SU-DHL-6 (cell line): ENCODE results near the gene ENO2.

ENCODE experiments used
- H2AFZ ChIP-seq: fragments of 200-600 bp; sonication (generic); 2 replicates; pipeline ENCODE4 v1.6.1; 2014; ENCODE audit warnings: low read depth, mild to moderate bottlenecking, moderate library complexity, mixed read lengths, antibody characterized with exemption, low read length; ENCODE audit not compliant: severe bottlenecking
- H3F3A ChIP-seq: fragments of 200-600 bp; shearing (Covaris generic); 2 replicates; pipeline ENCODE4 v1.6.0; 2016; ENCODE audit warnings: antibody characterized with exemption, mild to moderate bottlenecking; ENCODE audit not compliant: insufficient read depth
- H3K27ac ChIP-seq: fragments of 200-600 bp; sonication (generic); 2 replicates; pipeline ENCODE4 v1.5.1; 2016; ENCODE audit warnings: low read depth, mild to moderate bottlenecking, low read length, moderate library complexity, mixed read lengths
- H3K27me3 ChIP-seq: fragments of 200-600 bp; sonication (generic), shearing (Covaris generic); 2 replicates; pipeline ENCODE4 v1.6.0; 2014; ENCODE audit warnings: mild to moderate bottlenecking, low read length
- H3K36me3 ChIP-seq: fragments of 200-600 bp; sonication (generic); 2 replicates; pipeline ENCODE4 v1.6.1; 2014; ENCODE audit warnings: mild to moderate bottlenecking, low read length, mixed read lengths
- H3K4me2 ChIP-seq: fragments of 300-600, 200-600 bp; shearing (Covaris generic), sonication (generic); 2 replicates; pipeline ENCODE4 v1.6.0; 2014; ENCODE audit warnings: low read length, low read depth, mild to moderate bottlenecking; ENCODE audit not compliant: poor library complexity, severe bottlenecking
- H3K4me3 ChIP-seq: fragments of 200-600 bp; sonication (generic); 2 replicates; pipeline ENCODE4 v1.5.1; 2014; ENCODE audit warnings: antibody characterized with exemption, low read length, mild to moderate bottlenecking, mixed read lengths; ENCODE audit not compliant: insufficient read depth, poor library complexity, severe bottlenecking
- H3K79me2 ChIP-seq: fragments of 200-600 bp; sonication (generic); 2 replicates; pipeline ENCODE4 v1.6.1; 2014; ENCODE audit warnings: mild to moderate bottlenecking, low read length, moderate library complexity; ENCODE audit not compliant: insufficient read depth
- H3K9ac ChIP-seq: fragments of 200-600 bp; sonication (generic); 2 replicates; pipeline ENCODE4 v1.7.0; 2014; ENCODE audit warnings: mild to moderate bottlenecking, low read length
- H3K9me2 ChIP-seq: fragments of 200-600 bp; sonication (generic); replicated peaks from 2 replicates; pipeline ENCODE4 v1.6.1; 2014; ENCODE audit warnings: low read length; ENCODE audit not compliant: insufficient read depth
- H3K9me3 ChIP-seq: fragments of 200-600 bp; sonication (generic); 2 replicates; pipeline ENCODE4 v1.6.1; 2014; ENCODE audit warnings: low read length, mixed read lengths; ENCODE audit not compliant: insufficient read depth
- H4K20me1 ChIP-seq: fragments of 200-600 bp; sonication (generic); 2 replicates; pipeline ENCODE4 v1.6.1; 2014; ENCODE audit warnings: low read depth, mild to moderate bottlenecking, antibody characterized with exemption, low read length, moderate library complexity, mixed read lengths
- EZH2phosphoT487 ChIP-seq: fragments of 200-600 bp; sonication (generic), shearing (Covaris generic); conservative IDR thresholded peaks from 2 replicates; pipeline ENCODE4 v1.6.1; 2018; ENCODE audit warnings: mild to moderate bottlenecking, antibody characterized with exemption, low read length, moderate library complexity, mixed read lengths
- TF ChIP-seq, protein P1 (sequence below): fragments of 200-600 bp; sonication (generic); IDR thresholded peaks from one replicate; pipeline ENCODE4 v1.5.1; 2017; ENCODE audit warnings: antibody characterized with exemption, mild to moderate bottlenecking, low read length, moderate library complexity; ENCODE audit not compliant: insufficient read depth, poor library complexity, severe bottlenecking

ENO2 gene

DNA sequence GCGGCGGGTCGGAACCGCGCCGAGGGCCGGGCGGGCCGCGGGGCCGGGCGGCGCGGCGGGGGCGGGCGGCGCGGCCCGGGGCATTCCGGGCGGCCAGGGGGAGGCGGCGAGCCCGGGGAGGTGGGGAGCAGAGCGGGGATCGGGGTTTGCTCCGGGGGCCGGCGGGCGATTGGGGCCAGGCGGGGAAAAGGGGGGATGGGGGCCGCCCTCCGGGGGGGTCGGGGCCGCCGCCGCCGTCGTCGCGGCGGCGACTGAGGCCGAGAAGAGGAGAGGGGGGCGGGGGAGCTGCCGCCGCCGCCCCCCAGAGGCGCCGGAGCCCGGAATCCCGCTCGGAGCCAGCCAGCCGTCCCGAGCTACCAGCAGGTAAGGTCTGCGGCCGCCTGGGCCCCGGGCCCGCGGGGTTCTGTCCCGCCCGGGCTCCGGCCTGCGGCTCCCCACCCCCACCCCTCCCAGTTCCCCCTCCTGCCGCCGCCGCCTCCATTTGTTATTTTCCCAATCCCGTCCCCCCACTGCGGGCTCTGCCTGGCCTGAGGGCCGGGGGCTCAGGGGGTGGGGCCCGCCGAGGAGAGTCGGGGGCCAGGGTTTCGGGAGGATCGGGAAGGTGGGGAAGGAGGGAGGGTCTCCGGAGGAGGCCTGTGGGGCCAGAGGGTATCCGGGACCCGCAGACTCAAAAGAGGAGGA, 13.8 kb downstream of the ENO2 start:
- no peaks in the 10 kb centered on the region for H3K36me3 ChIP-seq
- H3K27me3 ChIP-seq: 0 out of 2 replicates have a peak, but pooled peaks cover 5% of the 10 kb centered on the region
- no peaks in the 10 kb centered on the region for H3K79me2 ChIP-seq
- H3K9ac ChIP-seq: no peak overlapping the region
- H3K4me3 ChIP-seq: no peak overlapping the region
- H3K9me3 ChIP-seq: no peaks in the 10 kb centered on the region
- H3K27ac ChIP-seq: no peak overlapping the region
- H2AFZ ChIP-seq: no peak overlapping the region
- H4K20me1 ChIP-seq: no peaks in the 10 kb centered on the region
- no peaks in the 10 kb centered on the region for H3K9me2 ChIP-seq
- H3K4me2 ChIP-seq: no peak overlapping the region
- H3F3A ChIP-seq: no peaks in the 10 kb centered on the region; the same call in 1 of the 2 replicates
- TF ChIP-seq, protein P1, sequence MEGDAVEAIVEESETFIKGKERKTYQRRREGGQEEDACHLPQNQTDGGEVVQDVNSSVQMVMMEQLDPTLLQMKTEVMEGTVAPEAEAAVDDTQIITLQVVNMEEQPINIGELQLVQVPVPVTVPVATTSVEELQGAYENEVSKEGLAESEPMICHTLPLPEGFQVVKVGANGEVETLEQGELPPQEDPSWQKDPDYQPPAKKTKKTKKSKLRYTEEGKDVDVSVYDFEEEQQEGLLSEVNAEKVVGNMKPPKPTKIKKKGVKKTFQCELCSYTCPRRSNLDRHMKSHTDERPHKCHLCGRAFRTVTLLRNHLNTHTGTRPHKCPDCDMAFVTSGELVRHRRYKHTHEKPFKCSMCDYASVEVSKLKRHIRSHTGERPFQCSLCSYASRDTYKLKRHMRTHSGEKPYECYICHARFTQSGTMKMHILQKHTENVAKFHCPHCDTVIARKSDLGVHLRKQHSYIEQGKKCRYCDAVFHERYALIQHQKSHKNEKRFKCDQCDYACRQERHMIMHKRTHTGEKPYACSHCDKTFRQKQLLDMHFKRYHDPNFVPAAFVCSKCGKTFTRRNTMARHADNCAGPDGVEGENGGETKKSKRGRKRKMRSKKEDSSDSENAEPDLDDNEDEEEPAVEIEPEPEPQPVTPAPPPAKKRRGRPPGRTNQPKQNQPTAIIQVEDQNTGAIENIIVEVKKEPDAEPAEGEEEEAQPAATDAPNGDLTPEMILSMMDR: no peak
- no peak for TF ChIP-seq EZH2phosphoT487

- no peak overlapping the region for H3K9ac ChIP-seq
- H2AFZ ChIP-seq: no peak overlapping the region
- peaks cover 5% of the 10 kb centered on the region; the same call in 1 of the 2 replicates for H3F3A ChIP-seq
- 0 out of 2 replicates have a peak, but pooled peaks cover 5% of the 10 kb centered on the region for H3K27me3 ChIP-seq
- H3K36me3 ChIP-seq: no peaks in the 10 kb centered on the region
- TF ChIP-seq EZH2phosphoT487: no peak
- TF ChIP-seq, protein P1: no peak
- H3K4me2 ChIP-seq: no peak overlapping the region
- no peaks in the 10 kb centered on the region for H3K9me3 ChIP-seq
- H3K27ac ChIP-seq: no peak overlapping the region
- no peaks in the 10 kb centered on the region for H3K9me2 ChIP-seq
- H3K4me3 ChIP-seq: no peak overlapping the region
- no peaks in the 10 kb centered on the region for H3K79me2 ChIP-seq
- H4K20me1 ChIP-seq: no peaks in the 10 kb centered on the region
These were observed 14.5 kb downstream of the ENO2 start for GRCh38 chr12:6928703-6929407.

- H3K4me2 ChIP-seq: no peak overlapping the region
- H3K9ac ChIP-seq: no peak overlapping the region
- no peak overlapping the region for H2AFZ ChIP-seq
- no peaks in the 10 kb centered on the region for H3K36me3 ChIP-seq
- peaks cover 5% of the 10 kb centered on the region; the same call in 1 of the 2 replicates for H3F3A ChIP-seq
- no peak for TF ChIP-seq EZH2phosphoT487
- TF ChIP-seq, protein P1: no peak
- H3K9me3 ChIP-seq: no peaks in the 10 kb centered on the region
- H3K4me3 ChIP-seq: no peak overlapping the region
- no peak overlapping the region for H3K27ac ChIP-seq
- H3K9me2 ChIP-seq: no peaks in the 10 kb centered on the region
- no peaks in the 10 kb centered on the region for H4K20me1 ChIP-seq
- H3K79me2 ChIP-seq: no peaks in the 10 kb centered on the region
- 0 out of 2 replicates have a peak, but pooled peaks cover 5% of the 10 kb centered on the region for H3K27me3 ChIP-seq
These were observed 15.4 kb downstream of the ENO2 start for GRCh38 chr12:6929466-6930452.
